Panc1 (cell line): Measurements from ENCODE around the gene TNS4. TPM values are rescaled to one million over a fixed set of nuclear protein-coding genes. Genes with fewer than 3 reads are reported as not detected.

Experiments
- ATAC-seq: fragments of 200-7000 bp; cut with Tn5 transposase; 2 replicates; pipeline ENCODE4 v1.9.1; 2020; ENCODE audit warnings: mild to moderate bottlenecking, moderate library complexity
- BruUV-seq: library from RNA; stranded (reverse); fragments of 400-500 nt; replicated peaks from 2 replicates; lab custom pipeline; 2021; lab: Mats Ljungman, UMichigan
- CTCF ChIA-PET: fragments of 300-600 bp; sonication (Branson Sonifier 250); formaldehyde crosslinking; loops from one replicate; lab custom pipeline; 2022; ENCODE audit warnings: antibody characterized with exemption; lab: Charles Lee
- POLR2A ChIA-PET: fragments of 300-600 bp; sonication (Branson Sonifier 250); formaldehyde crosslinking; loops from one replicate; lab custom pipeline; 2022; ENCODE audit warnings: antibody characterized with exemption; lab: Charles Lee
- DNase-seq: peaks from one replicate; pipeline ENCODE4 v3.0.0-alpha.2; 2010; ENCODE audit warnings: low read depth, low spot score
- H3K27ac ChIP-seq: 2 replicates; pipeline ENCODE4 v1.5.1; 2011; ENCODE audit warnings: mild to moderate bottlenecking, low read length, inconsistent platforms
- H3K27me3 ChIP-seq: fragments of 200-500 bp; sonication (Bioruptor generic); 2 replicates; pipeline ENCODE4 v1.6.0; 2014; ENCODE audit warnings: low read length, inconsistent platforms; ENCODE audit not compliant: control insufficient read depth, insufficient read depth
- H3K36me3 ChIP-seq: fragments of 200-500 bp; sonication (Bioruptor generic); 2 replicates; pipeline ENCODE4 v1.5.1; 2014; ENCODE audit warnings: inconsistent platforms, mild to moderate bottlenecking, low read length, moderate library complexity; ENCODE audit not compliant: control insufficient read depth, insufficient read depth
- H3K4me1 ChIP-seq: 2 replicates; pipeline ENCODE4 v1.5.1; 2011; ENCODE audit warnings: inconsistent platforms, mild to moderate bottlenecking, low read length, moderate library complexity; ENCODE audit not compliant: control insufficient read depth, insufficient read depth
- H3K4me3 ChIP-seq, 2 experiments: 2 replicates each; pipeline ENCODE4 v1.5.1; 2011 to 2012; ENCODE audit warnings: low read depth in 2 of 2, low read length in 2 of 2, mild to moderate bottlenecking in 2 of 2, inconsistent platforms in 1 of 2, moderate library complexity in 1 of 2
- H3K9me3 ChIP-seq: fragments of 200-500 bp; sonication (Bioruptor generic); 2 replicates; pipeline ENCODE4 v1.5.1; 2014; ENCODE audit warnings: low read depth, mild to moderate bottlenecking, inconsistent platforms, low read length, moderate library complexity; ENCODE audit not compliant: control insufficient read depth, insufficient read depth
- CTCF ChIP-seq: fragments of 450-650 bp; IDR thresholded peaks from 2 replicates; pipeline ENCODE4 v1.5.1; 2017; ENCODE audit warnings: mild to moderate bottlenecking
- POLR2AphosphoS5 ChIP-seq: IDR thresholded peaks from 2 replicates; pipeline ENCODE4 v1.6.1; 2012; ENCODE audit warnings: mild to moderate bottlenecking, low read depth, low read length, moderate library complexity
- REST ChIP-seq, 2 experiments: IDR thresholded peaks; 2 replicates each; pipeline ENCODE4 v1.6.1; 2011 to 2012; ENCODE audit warnings: low read depth in 2 of 2, control low read depth in 1 of 2, low read length in 1 of 2, mild to moderate bottlenecking in 1 of 2, moderate library complexity in 1 of 2; ENCODE audit not compliant: insufficient read depth in 1 of 2
- SIN3A ChIP-seq: IDR thresholded peaks from 2 replicates; pipeline ENCODE4 v1.6.1; 2012; ENCODE audit warnings: low read depth, mild to moderate bottlenecking, low read length, moderate library complexity, borderline replicate concordance; ENCODE audit not compliant: insufficient read depth
- TCF7L2 ChIP-seq: IDR thresholded peaks from 2 replicates; pipeline ENCODE4 v1.6.1; 2011; ENCODE audit warnings: mild to moderate bottlenecking, low read depth, low read length, inconsistent platforms
- in situ Hi-C: cut with HindIII; loops from 2 replicates; pipeline ENCODE4 v1.10.0; 2016; ENCODE audit warnings: low sequenced_read_pairs, low pct_unique_long_range_greater_than_20kb
- intact Hi-C: fragments of 100-400 bp; cut with micrococcal nuclease; formaldehyde crosslinking; loops from one replicate; pipeline ENCODE4 v1.10.0; 2022; ENCODE audit not compliant: unreplicated experiment
- total RNA-seq: library from RNA; stranded (reverse); gene quantifications from one replicate; pipeline ENCODE4 v1.2.1, GENCODE V29; 2021; ENCODE audit not compliant: unreplicated experiment

TNS4 gene
- total RNA-seq, 1 experiment from 2014 or later: not detected

- Histone ChIP-seq H3K27ac (no peak overlapping the region), H3K27me3 (no peaks in the 10 kb centered on the region), H3K4me3 (no peak overlapping the region), H3K4me1 (no peaks in the 10 kb centered on the region), H3K36me3 (no peaks in the 10 kb centered on the region), H3K9me3 (no peaks in the 10 kb centered on the region)
- TF ChIP-seq SIN3A (no peak), CTCF (no peak), POLR2AphosphoS5 (no peak), TCF7L2 (no peak), REST (IDR thresholded peaks at IDR 0.05; ENCODE audit: insufficient read depth in 1 of 2, low read depth in 2 of 2, low read length in 1 of 2) (no peak)
- POLR2A ChIA-PET: interaction anchor here (0.7 kb wide), 1 partner anchor 11 kb away, joined by 3 read pairs; no protein-coding TSS in a partner anchor
- CTCF ChIA-PET: interaction anchor here (1.3 kb wide), 1 partner anchor 9 kb away, joined by 7 read pairs; no protein-coding TSS in a partner anchor
- no peak for DNase-seq
- intact Hi-C loops (no loop called here), in situ Hi-C loops (no loop called here)
- ATAC-seq: no peak
- no TSS peak for BruUV-seq
These were observed 34.0 kb downstream of the TNS4 start for GRCh38 chr17:40467281-40467867.

GRCh38 chr17:40466298-40466971 lies 35.0 kb downstream of the TNS4 start:
- no peaks in the 10 kb centered on the region for H3K9me3 ChIP-seq
- in situ Hi-C loops (no loop called here), intact Hi-C loops (no loop called here)
- no peak overlapping the region for H3K4me3 ChIP-seq
- no peaks in the 10 kb centered on the region for H3K36me3 ChIP-seq
- ChIA-PET CTCF (interaction anchor here (0.6 to 1.3 kb wide), 2 partner anchors 9 to 66 kb away, joined by 3 to 7 read pairs; no protein-coding TSS in a partner anchor), POLR2A (no interaction called here)
- ATAC-seq (no peak), DNase-seq (no peak)
- H3K27ac ChIP-seq: no peak overlapping the region
- no TSS peak for BruUV-seq
- no peaks in the 10 kb centered on the region for H3K4me1 ChIP-seq
- no peaks in the 10 kb centered on the region for H3K27me3 ChIP-seq
- TF ChIP-seq TCF7L2 (no peak), CTCF (no peak), SIN3A (no peak), REST (IDR thresholded peaks at IDR 0.05; ENCODE audit: insufficient read depth in 1 of 2, low read depth in 2 of 2, low read length in 1 of 2) (no peak), POLR2AphosphoS5 (no peak)
